HFF-Myc (cell line): ENCODE data around the gene BACH2.
"Not testable (repeated sequence)": the region's sequence is repeated elsewhere in the genome, so short reads cannot be mapped to it uniquely, and the experiment has no call there.

Experiments
- DNase-seq: peaks from one replicate; pipeline ENCODE4 v3.0.0-alpha.2; 2011; ENCODE audit warnings: low read depth; ENCODE audit errors: extremely low read depth
- H3K4me3 ChIP-seq: replicated peaks from 2 replicates; pipeline ENCODE4 v1.5.1; 2011; ENCODE audit warnings: low read depth, mild to moderate bottlenecking, control low read depth, low read length
- CTCF ChIP-seq: IDR thresholded peaks from 2 replicates; pipeline ENCODE4 v1.5.1; 2012; ENCODE audit warnings: mild to moderate bottlenecking, low read depth, low read length, control low read depth; ENCODE audit errors: missing control alignments

The BACH2 gene

GRCh38 chr6:90212274-90212673 is 84.4 kb downstream of the BACH2 start:
- DNase-seq = no peak
- no peak for TF ChIP-seq CTCF
- no peak overlapping the region for H3K4me3 ChIP-seq

- DNase-seq = no peak
- no peak overlapping the region for H3K4me3 ChIP-seq
- no peak for TF ChIP-seq CTCF
These were observed 87.1 kb downstream of the BACH2 start for GRCh38 chr6:90209527-90209926.

GRCh38 chr6:90208690-90209089 is 88.0 kb downstream of the BACH2 start:
- not testable (repeated sequence) for DNase-seq, H3K4me3 ChIP-seq

- no peak for TF ChIP-seq CTCF
- no peak overlapping the region for H3K4me3 ChIP-seq
- no peak for DNase-seq
These were observed 92.2 kb downstream of the BACH2 start for GRCh38 chr6:90204327-90205056.

GRCh38 chr6:90203672-90204071 is 93.0 kb downstream of the BACH2 start:
- DNase-seq = no peak
- TF ChIP-seq CTCF = no peak
- H3K4me3 ChIP-seq = no peak overlapping the region

- no peak overlapping the region for H3K4me3 ChIP-seq
- no peak for TF ChIP-seq CTCF
- DNase-seq = no peak
These were observed 94.5 kb downstream of the BACH2 start for GRCh38 chr6:90202156-90202555.

- no peak for TF ChIP-seq CTCF
- no peak overlapping the region for H3K4me3 ChIP-seq
- no peak for DNase-seq
These were observed 96.7 kb downstream of the BACH2 start for GRCh38 chr6:90199900-90200299.
